ENCODE data around the gene GABARAP.
"Not testable (repeated sequence)": the region's sequence is repeated elsewhere in the genome, so short reads cannot be mapped to it uniquely, and the experiment has no call there.

Gene GABARAP

GRCh38 chr17:7260651-7261378 lies 18.6 kb upstream of the GABARAP start:
- no peak for DNase-seq

- no peak for DNase-seq
Measured at GRCh38 chr17:7260151-7260550, 17.9 kb upstream of the GABARAP start.

- no peak for DNase-seq
Measured at GRCh38 chr17:7259555-7259889, 17.3 kb upstream of the GABARAP start.

GRCh38 chr17:7258731-7259554 lies 16.7 kb upstream of the GABARAP start:
- DNase-seq, result no peak

- DNase-seq, result no peak
Measured at GRCh38 chr17:7256766-7257456, 14.7 kb upstream of the GABARAP start.

- no peak for DNase-seq
Measured at GRCh38 chr17:7254511-7254910, 12.3 kb upstream of the GABARAP start.

GRCh38 chr17:7253082-7253481 lies 10.8 kb upstream of the GABARAP start:
- DNase-seq, result no peak

GRCh38 chr17:7252176-7253043 lies 10.2 kb upstream of the GABARAP start, which contains the start of gene ELP5:
TSS of gene ELP5 (plus strand) at chr17:7252215. CDS start at chr17:7252551, 336 bp downstream.
- peak; percentile 78 for DNase-seq

- peak; percentile 75 for DNase-seq
Measured at GRCh38 chr17:7251661-7252175, 9.5 kb upstream of the GABARAP start, which contains the start of gene CTDNEP1. TSS of gene CTDNEP1 (minus strand) at chr17:7251734. CDS start at chr17:7251296, 438 bp downstream.

- DNase-seq, result no peak
Measured at GRCh38 chr17:7250695-7251627, 8.7 kb upstream of the GABARAP start.

- DNase-seq, result no peak
Measured at GRCh38 chr17:7249830-7250229, 7.6 kb upstream of the GABARAP start.

GRCh38 chr17:7249214-7249613 lies 7.0 kb upstream of the GABARAP start:
- no peak for DNase-seq

GRCh38 chr17:7248796-7249195 lies 6.5 kb upstream of the GABARAP start:
- DNase-seq, result no peak

GRCh38 chr17:7246779-7247178 lies 4.5 kb upstream of the GABARAP start:
- no peak for DNase-seq

GRCh38 chr17:7243838-7244237 lies 1.6 kb upstream of the GABARAP start:
- not testable (repeated sequence) for DNase-seq

GRCh38 chr17:7243453-7243729 lies 1.1 kb upstream of the GABARAP start:
- DNase-seq, result no peak

- DNase-seq, result peak; percentile 77
Measured at GRCh38 chr17:7242717-7243452, 636 bp upstream of the GABARAP start.

- DNase-seq, result no peak
Measured at GRCh38 chr17:7241090-7241733, 1.0 kb downstream of the GABARAP start.

GRCh38 chr17:7240375-7240774 lies 1.9 kb downstream of the GABARAP start:
- no peak for DNase-seq

All from 8988T (cell line).